ENCODE data around the gene SUGCT. TPM values are rescaled to one million over a fixed set of nuclear protein-coding genes. Genes with fewer than 3 reads are reported as not detected.
A peak's percentile ranks its signal among the peaks of the same experiment; 100 is the strongest.

The SUGCT gene
- polyA plus RNA-seq, 1 of the 3 experiments (the other 2 are of a cell fraction) = 53.7 TPM

GRCh38 chr7:40194745-40195144 lies 59.9 kb downstream of the SUGCT start:
- H2AFZ ChIP-seq (ENCODE audit: low read depth) = no peak overlapping the region
- no peaks in the 10 kb centered on the region for H3K9me2 ChIP-seq
- DNase-seq = no peak
- no peaks in the 10 kb centered on the region for H4K20me1 ChIP-seq (ENCODE audit: insufficient read depth)
- no peak overlapping the region for H3K4me2 ChIP-seq
- H3K4me3 ChIP-seq (ENCODE audit: low read depth in 2 of 2, low read length in 1 of 2) = no peak overlapping the region
- no peak overlapping the region for H3K9ac ChIP-seq
- ChIA-PET CTCF (interaction anchor here (1.1 kb wide), 1 partner anchor 60 kb away, joined by 5 read pairs; the partner anchor contains the start of genes MPLKIP and SUGCT), POLR2A (no interaction called here)
- no peaks in the 10 kb centered on the region for H3K9me3 ChIP-seq
- 43% methylated on average over 1 of the region's 1 CpG for WGBS (ENCODE audit: low lambda C conversion rate)
- no peak for TF ChIP-seq RXRA (IDR thresholded peaks at IDR 0.05; ENCODE audit: borderline replicate concordance, low read depth)
- TF ChIP-seq IRF3 (IDR thresholded peaks at IDR 0.05; ENCODE audit: low read depth, low read length) = no peak
- TF ChIP-seq JUND (IDR thresholded peaks at IDR 0.05) = peak; percentile 31; the same call in 1 of the 2 replicates
- no peak for TF ChIP-seq TAF1 (IDR thresholded peaks at IDR 0.05; ENCODE audit: borderline replicate concordance, low read depth, low read length)
- TF ChIP-seq FOSL2 (IDR thresholded peaks at IDR 0.05; ENCODE audit: borderline replicate concordance, low read depth) = peak; percentile 59; the same call in 1 of the 2 replicates
- peak; percentile 34; the same call in 1 of the 2 replicates for TF ChIP-seq PBX3 (IDR thresholded peaks at IDR 0.05)
- no peak for TF ChIP-seq GABPA (IDR thresholded peaks at IDR 0.05; ENCODE audit: low read depth)
- TF ChIP-seq POLR2AphosphoS5 (IDR thresholded peaks at IDR 0.05; ENCODE audit: low read depth, low read length) = no peak
- TF ChIP-seq TCF12 (IDR thresholded peaks at IDR 0.05) = peak; percentile 64
- H3K4me1 ChIP-seq (ENCODE audit: control insufficient read depth in 1 of 2, insufficient read depth in 2 of 2, low read depth in 1 of 2, low read length in 1 of 2) = peaks cover 0 to 7% of the 10 kb centered on the region in 2 experiments; a peak in 1 of 4 replicates
- H3K79me2 ChIP-seq (ENCODE audit: insufficient read depth) = no peaks in the 10 kb centered on the region
- peaks cover 20% of the 10 kb centered on the region for H3F3A ChIP-seq (replicated peaks; ENCODE audit: insufficient read depth)
- no peaks in the 10 kb centered on the region for H3K27me3 ChIP-seq (ENCODE audit: insufficient read depth)
- no peaks in the 10 kb centered on the region for H3K36me3 ChIP-seq (replicated peaks in 1 of 2; ENCODE audit: control insufficient read depth in 1 of 2, insufficient read depth in 2 of 2, low read length in 1 of 2)
- peak overlapping the region in 1 of 2 experiments; percentile 35; a peak in 3 of 4 replicates for H3K27ac ChIP-seq (ENCODE audit: low read depth in 2 of 2, low read length in 1 of 2)

- Histone ChIP-seq H3K9me2 (no peaks in the 10 kb centered on the region), H3K9me3 (no peaks in the 10 kb centered on the region), H3K79me2 (ENCODE audit: insufficient read depth) (no peaks in the 10 kb centered on the region), H2AFZ (ENCODE audit: low read depth) (no peak overlapping the region), H3K4me1 (ENCODE audit: control insufficient read depth in 1 of 2, insufficient read depth in 2 of 2, low read depth in 1 of 2, low read length in 1 of 2) (peaks cover 0 to 22% of the 10 kb centered on the region in 2 experiments; a peak in 2 of 4 replicates), H3K9ac (no peak overlapping the region), H3K27me3 (ENCODE audit: insufficient read depth) (no peaks in the 10 kb centered on the region), H3K27ac (ENCODE audit: low read depth in 2 of 2, low read length in 1 of 2) (peak overlapping the region in 1 of 2 experiments; percentile 6; a peak in 1 of 4 replicates), H3K4me2 (no peak overlapping the region), H4K20me1 (ENCODE audit: insufficient read depth) (no peaks in the 10 kb centered on the region), H3K4me3 (ENCODE audit: low read depth in 2 of 2, low read length in 1 of 2) (no peak overlapping the region), H3F3A (replicated peaks; ENCODE audit: insufficient read depth) (peaks cover 28% of the 10 kb centered on the region), H3K36me3 (replicated peaks in 1 of 2; ENCODE audit: control insufficient read depth in 1 of 2, insufficient read depth in 2 of 2, low read length in 1 of 2) (no peaks in the 10 kb centered on the region)
- DNase-seq = no peak
- TF ChIP-seq USF2 (IDR thresholded peaks at IDR 0.05; ENCODE audit: borderline replicate concordance, low read depth, low read length) (no peak), MEF2A (IDR thresholded peaks at IDR 0.05; ENCODE audit: borderline replicate concordance, low read depth) (no peak), USF1 (IDR thresholded peaks at IDR 0.05; ENCODE audit: borderline replicate concordance, low read depth) (peak; percentile 13; the same call in 1 of the 2 replicates), REST (IDR thresholded peaks at IDR 0.05; ENCODE audit: low read depth, low read length) (no peak)
- WGBS (ENCODE audit: low lambda C conversion rate) = 75% methylated on average over 2 of the region's 2 CpGs
- POLR2A ChIA-PET = no interaction called here
- CTCF ChIA-PET = no interaction called here
Measured at GRCh38 chr7:40197527-40197926, 62.7 kb downstream of the SUGCT start.

All from SK-N-SH (cell line).